ENCODE data around the gene MX2.
A peak's percentile ranks its signal among the peaks of the same experiment; 100 is the strongest.
"Not testable (repeated sequence)": the region's sequence is repeated elsewhere in the genome, so short reads cannot be mapped to it uniquely, and the experiment has no call there.

The MX2 gene

DNA sequence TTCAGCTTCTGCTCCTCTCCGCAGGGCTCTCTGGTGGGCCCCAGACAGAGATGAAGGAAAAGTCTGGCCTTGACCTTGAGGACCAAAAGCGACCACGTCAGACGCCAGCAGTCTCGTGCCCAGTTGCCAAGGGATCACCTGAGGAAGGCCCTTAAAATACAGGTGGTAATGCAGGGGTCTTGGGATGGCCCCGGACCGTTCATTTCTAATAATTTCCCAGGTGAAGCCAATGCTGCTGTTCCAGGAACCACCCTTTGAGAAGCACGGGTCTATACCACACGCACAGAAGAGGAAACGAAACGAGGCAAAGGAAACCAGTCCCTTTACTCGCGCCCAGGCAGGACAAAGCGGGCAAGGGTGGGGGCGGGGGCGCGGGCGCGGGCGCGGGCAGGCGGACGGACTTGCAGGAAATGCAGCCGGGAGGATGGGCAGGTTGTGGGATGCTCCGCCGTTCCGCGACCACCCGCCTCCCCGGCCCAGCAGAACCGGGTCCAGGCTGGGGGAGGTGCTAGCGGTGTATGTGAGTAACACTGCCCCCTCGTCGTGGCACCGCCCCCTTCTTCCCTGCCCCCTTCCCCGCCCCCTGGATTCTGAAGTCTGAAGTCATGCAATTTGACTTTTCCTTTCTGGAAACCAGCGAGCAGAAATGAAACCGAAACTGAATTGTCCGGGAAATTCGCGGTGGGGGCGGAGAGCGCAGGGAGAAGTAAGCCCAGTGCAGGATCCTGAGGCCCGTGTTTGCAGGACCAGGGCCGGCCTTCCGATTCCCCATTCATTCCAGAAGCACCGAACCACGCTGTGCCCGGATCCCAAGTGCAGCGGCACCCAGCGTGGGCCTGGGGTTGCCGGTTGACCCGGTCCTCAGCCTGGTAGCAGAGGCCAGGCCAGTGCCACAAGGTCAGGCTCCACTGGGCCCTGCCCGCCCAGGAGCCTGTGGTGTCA lies 58.4 kb downstream of the MX2 start:
- DNase-seq: peak; percentile 62 to 80

GRCh38 chr21:41420998-41421397 lies 59.2 kb downstream of the MX2 start:
- DNase-seq: not testable (repeated sequence)

GRCh38 chr21:41422546-41423304 lies 60.9 kb downstream of the MX2 start:
- no peak for DNase-seq

- DNase-seq: not testable (repeated sequence)
Measured at GRCh38 chr21:41423305-41423636, 61.4 kb downstream of the MX2 start.

GRCh38 chr21:41425588-41425953 lies 63.7 kb downstream of the MX2 start:
- no peak for DNase-seq

- peak; percentile 16 to 76 for DNase-seq
Measured at GRCh38 chr21:41425954-41426675, 64.3 kb downstream of the MX2 start, which contains the start of gene MX1. Gene MX1 (plus strand): TSS chr21:41426239. CDS start chr21:41432071, 5,832 bp downstream.

DNA sequence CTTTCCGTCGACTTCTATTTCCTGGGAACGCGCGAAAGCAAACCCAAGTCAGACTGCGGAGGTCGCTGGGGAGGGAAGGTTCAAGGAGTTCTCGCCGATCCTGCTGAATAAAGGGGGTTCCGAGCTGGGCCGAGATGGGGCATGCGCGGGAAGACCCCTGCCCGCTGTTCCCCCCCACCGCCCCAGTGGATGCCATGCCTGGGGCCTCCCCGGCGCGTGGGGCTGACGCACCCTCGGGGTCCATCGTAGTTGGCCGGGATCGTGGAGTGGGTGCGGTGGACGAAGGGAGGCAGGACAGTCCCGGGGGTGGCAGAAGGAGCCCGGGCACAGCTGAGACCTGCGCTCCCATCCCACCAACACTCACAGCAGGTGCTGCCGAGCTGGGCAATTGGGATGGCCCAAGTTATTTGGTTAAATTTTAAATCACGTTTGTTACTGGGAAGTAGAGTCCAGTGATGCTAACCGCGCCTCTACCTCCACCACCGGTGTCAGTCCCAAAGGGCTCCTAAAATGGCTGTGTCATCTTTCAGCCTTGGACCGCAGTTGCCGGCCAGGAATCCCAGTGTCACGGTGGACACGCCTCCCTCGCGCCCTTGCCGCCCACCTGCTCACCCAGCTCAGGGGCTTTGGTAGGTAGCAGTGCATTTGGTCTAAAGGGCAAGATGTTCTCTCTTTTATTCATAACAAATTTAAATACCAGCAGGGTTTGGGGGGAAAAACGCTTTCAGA lies 65.0 kb downstream of the MX2 start:
- DNase-seq: no peak

DNA sequence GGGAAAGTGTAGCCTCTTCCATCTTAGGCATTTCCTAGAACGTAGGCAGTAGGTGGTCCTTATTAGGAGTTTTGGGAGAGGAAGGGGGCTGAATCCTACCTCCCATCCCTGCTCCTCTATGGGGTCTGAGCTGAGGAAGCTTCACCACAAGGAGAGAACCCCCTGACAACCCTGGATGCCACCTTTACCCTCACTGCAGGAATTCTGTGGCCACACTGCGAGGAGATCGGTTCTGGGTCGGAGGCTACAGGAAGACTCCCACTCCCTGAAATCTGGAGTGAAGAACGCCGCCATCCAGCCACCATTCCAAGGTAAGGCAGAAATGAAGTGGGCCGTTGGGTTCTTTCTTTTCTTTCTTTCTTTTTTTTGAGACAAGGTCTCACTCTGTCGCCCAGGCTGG lies 65.7 kb downstream of the MX2 start:
- no peak for DNase-seq

- DNase-seq: no peak
Measured at GRCh38 chr21:41428311-41428710, 66.5 kb downstream of the MX2 start.

DNA sequence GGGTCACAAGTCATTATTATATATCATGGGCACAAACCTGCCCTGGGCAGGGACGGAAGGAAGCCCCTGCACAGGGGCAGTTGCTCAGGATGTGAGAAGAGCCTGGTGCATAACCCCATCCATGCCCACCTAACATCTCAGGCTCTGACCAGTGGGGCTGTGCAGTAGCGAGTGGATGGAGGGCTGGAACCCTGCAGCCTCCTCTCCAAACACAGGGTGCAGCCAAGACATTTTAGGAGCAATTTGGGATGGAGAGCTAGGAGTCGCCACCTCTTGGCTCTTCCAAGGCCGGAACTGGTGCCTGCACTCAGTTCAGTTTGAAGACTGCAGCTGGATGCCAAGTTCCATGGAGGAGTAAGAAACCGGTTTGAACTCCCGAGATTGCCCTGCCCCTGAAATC lies 67.0 kb downstream of the MX2 start:
- DNase-seq: no peak

DNA sequence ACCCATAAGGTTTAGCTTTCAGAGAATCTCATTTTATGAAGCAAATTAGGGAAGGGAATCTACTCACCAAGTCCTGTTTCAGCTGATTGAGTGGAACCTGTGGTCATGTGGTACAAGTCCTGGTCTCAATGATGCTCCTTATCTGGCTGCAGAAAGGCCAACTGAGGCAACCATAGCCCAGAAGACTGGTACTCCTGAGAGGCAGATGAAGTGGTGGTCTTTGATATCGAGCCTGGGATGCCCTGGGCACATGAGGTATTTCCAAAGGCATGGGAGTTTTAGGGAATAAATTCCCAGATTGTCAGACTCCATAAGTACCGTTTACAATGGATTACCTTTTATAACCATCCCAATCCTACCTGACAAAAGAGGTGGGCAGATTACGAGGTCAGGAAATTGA lies 67.5 kb downstream of the MX2 start:
- no peak for DNase-seq

DNA sequence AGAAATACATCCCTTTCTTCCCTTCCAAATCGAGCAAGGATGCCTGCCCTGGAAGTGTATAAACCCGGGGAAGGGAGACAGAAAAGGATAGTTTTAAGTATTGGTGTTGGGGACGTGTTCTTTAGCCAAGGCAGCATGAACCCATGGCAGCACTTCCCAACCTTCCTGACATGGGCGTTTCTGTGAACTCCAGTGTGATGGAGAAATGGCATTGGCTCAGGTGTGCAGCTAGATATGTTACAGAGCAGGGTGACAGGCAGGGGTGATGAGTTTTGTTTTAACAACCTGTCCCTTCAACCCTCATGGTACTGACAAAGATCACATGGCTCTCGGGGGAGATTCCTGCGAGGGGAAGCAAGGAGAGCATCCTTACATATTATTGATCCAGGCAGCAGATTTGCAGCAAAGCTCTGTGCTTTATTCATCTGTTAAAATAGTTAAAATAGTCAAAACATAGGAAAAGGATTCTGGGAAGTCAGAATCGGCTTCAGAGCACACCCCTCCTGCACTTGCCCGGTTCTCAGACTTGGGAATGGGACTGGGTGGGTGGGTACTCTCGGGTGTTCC lies 68.2 kb downstream of the MX2 start:
- DNase-seq: no peak

DNA sequence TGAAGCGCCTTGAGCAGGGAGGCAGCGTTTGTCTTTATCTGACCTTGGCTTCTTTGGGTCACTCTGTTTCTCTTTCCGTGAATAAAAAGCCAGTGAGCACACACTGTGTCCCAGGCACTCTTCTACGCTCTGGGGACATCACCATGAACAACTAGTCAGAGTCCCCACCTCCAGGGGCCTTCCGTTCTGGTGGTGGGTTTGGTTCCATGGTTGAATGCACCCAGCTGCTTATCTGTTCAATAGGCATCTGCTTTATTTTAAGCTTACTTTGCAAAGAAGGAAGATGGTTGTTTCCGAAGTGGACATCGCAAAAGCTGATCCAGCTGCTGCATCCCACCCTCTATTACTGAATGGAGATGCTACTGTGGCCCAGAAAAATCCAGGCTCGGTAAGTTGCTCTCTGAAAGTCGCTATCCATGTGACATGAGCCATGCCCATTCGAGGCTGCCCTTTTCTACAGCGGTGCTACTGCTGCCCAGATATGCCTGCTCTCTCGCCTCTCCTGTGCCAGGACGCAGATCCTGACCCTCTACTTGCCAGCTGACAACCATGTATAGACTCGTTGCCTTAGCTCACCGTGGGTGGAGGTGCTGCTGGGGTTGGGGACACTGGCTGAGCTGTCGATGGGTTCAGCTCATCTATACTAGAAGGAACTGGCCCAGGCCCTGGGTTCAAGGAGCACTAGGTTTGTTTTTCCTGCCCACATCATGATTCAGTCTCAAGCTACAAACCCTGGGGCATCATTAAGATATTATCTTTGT lies 70.1 kb downstream of the MX2 start:
- DNase-seq: no peak

- no peak for DNase-seq
Measured at GRCh38 chr21:41432562-41433460, 71.0 kb downstream of the MX2 start.

- no peak for DNase-seq
Measured at GRCh38 chr21:41433566-41433965, 71.7 kb downstream of the MX2 start.

DNA sequence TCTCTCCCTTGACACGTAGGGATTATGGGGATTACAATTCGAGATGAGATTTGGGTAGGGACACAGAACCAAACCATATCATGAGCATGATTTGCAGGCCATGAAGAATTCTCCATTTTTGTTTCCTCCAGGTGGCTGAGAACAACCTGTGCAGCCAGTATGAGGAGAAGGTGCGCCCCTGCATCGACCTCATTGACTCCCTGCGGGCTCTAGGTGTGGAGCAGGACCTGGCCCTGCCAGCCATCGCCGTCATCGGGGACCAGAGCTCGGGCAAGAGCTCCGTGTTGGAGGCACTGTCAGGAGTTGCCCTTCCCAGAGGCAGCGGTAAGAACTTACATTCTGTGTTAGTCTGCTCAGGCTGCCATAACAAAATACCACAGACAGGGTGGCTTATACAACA lies 73.9 kb downstream of the MX2 start:
- no peak for DNase-seq

DNA sequence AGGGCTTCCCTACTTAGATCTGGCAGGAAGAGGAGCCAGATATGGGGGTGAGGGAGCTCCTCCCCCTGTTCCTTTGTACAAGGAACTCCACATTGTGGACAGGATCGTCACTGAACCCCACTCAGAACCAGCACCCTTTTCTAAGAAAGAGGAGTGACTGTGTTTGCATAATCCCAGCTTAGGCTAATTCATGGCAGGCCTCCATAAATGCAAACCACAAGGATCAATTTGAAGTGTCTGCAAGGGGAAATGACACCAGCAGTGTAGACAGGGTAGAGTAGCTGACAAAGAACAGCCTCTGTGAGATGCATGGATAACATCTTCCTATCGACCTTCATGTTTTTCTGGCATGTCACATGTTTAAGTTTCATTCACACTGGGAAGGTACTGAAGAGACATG lies 75.9 kb downstream of the MX2 start:
- no peak for DNase-seq

GRCh38 chr21:41438425-41439113 lies 76.7 kb downstream of the MX2 start:
- no peak for DNase-seq

DNA sequence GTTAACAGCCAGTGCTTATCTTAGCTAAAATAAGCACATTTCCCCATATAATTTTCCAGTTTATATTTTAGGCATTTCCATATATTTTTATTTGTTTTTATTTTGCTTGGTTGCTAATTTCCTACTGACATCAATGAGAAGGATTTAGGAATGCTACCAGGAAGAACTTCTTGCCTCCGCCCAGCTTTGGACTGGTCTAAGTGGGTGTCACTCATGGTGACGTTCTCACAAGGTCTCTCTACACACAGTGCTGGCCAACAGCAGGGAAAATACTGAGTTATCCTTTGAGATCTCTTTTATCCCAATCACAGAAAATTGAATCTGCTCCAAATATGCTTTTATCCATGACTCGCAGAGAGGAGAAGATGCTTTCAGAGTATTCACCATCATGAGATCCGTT lies 77.4 kb downstream of the MX2 start:
- no peak for DNase-seq

DNA sequence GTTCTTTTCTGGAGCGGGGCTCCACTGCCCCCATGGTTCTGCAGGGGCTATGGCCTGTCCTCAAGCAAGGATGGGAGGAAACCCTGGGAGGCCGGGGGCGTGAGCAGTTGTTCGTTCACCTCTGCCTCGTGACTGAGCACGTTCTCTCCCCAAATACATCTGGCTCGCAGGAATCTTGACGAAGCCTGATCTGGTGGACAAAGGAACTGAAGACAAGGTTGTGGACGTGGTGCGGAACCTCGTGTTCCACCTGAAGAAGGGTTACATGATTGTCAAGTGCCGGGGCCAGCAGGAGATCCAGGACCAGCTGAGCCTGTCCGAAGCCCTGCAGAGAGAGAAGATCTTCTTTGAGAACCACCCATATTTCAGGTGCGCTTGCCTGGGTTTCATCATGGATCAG lies 79.7 kb downstream of the MX2 start:
- DNase-seq: no peak
